H9 (cell line): ENCODE data around the gene USP13. TPM values are rescaled to one million over a fixed set of nuclear protein-coding genes. Genes with fewer than 3 reads are reported as not detected.

Experiments
- DNase-seq: peaks from one replicate; pipeline ENCODE4 v3.0.0-alpha.2; 2017
- H2AFZ ChIP-seq: one replicate; pipeline ENCODE4 v1.6.1; 2013; ENCODE audit warnings: mild to moderate bottlenecking, low read length, control low read depth, moderate library complexity
- H2AK5ac ChIP-seq: 2 replicates; pipeline ENCODE4 v1.6.1; 2013; ENCODE audit warnings: low read length, control low read depth, mixed read lengths; ENCODE audit not compliant: insufficient read length
- H2BK120ac ChIP-seq: one replicate; pipeline ENCODE4 v1.6.1; 2013; ENCODE audit warnings: low read depth, mild to moderate bottlenecking, low read length, control low read depth, inconsistent platforms; ENCODE audit not compliant: poor library complexity, severe bottlenecking
- H2BK12ac ChIP-seq: 2 replicates; pipeline ENCODE4 v1.6.1; 2013; ENCODE audit warnings: low read length, control low read depth, mixed read lengths, low read depth; ENCODE audit not compliant: insufficient read length
- H2BK15ac ChIP-seq: 2 replicates; pipeline ENCODE4 v1.6.1; 2013; ENCODE audit warnings: low read depth, low read length, control low read depth
- H2BK20ac ChIP-seq: one replicate; pipeline ENCODE4 v1.6.1; 2013; ENCODE audit warnings: low read depth, mild to moderate bottlenecking, low read length, control low read depth, inconsistent platforms; ENCODE audit not compliant: poor library complexity, severe bottlenecking
- H2BK5ac ChIP-seq: 2 replicates; pipeline ENCODE4 v1.6.1; 2013; ENCODE audit warnings: low read length, control low read depth, mixed read lengths; ENCODE audit not compliant: insufficient read length
- H3K14ac ChIP-seq: 2 replicates; pipeline ENCODE4 v1.6.1; 2013; ENCODE audit warnings: low read length, control low read depth; ENCODE audit not compliant: insufficient read depth
- H3K18ac ChIP-seq: 2 replicates; pipeline ENCODE4 v1.6.1; 2013; ENCODE audit warnings: low read depth, mild to moderate bottlenecking, mixed read lengths, low read length, control low read depth; ENCODE audit not compliant: insufficient read length
- H3K23ac ChIP-seq: 2 replicates; pipeline ENCODE4 v1.6.1; 2013; ENCODE audit warnings: low read length, control low read depth, mixed read lengths, low read depth; ENCODE audit not compliant: insufficient read length
- H3K23me2 ChIP-seq: 2 replicates; pipeline ENCODE4 v1.6.1; 2013; ENCODE audit warnings: low read depth, mild to moderate bottlenecking, mixed read lengths, low read length, control low read depth; ENCODE audit not compliant: insufficient read length, poor library complexity, severe bottlenecking
- H3K27ac ChIP-seq: 2 replicates; pipeline ENCODE4 v1.5.1; 2013; ENCODE audit warnings: low read length, control low read depth, mixed read lengths, low read depth; ENCODE audit not compliant: insufficient read length
- H3K27me3 ChIP-seq: 2 replicates; pipeline ENCODE4 v1.6.1; 2013; ENCODE audit warnings: low read length, control low read depth, inconsistent platforms; ENCODE audit not compliant: insufficient read depth
- H3K4ac ChIP-seq: 2 replicates; pipeline ENCODE4 v1.6.1; 2013; ENCODE audit warnings: low read depth, mild to moderate bottlenecking, control low read depth, inconsistent platforms, low read length, moderate library complexity
- H3K4me1 ChIP-seq: 2 replicates; pipeline ENCODE4 v1.6.1; 2013; ENCODE audit warnings: low read length, control low read depth, inconsistent platforms; ENCODE audit not compliant: insufficient read depth
- H3K4me2 ChIP-seq: 2 replicates; pipeline ENCODE4 v1.6.1; 2013; ENCODE audit warnings: low read length, control low read depth, mixed read lengths; ENCODE audit not compliant: insufficient read length, insufficient read depth
- H3K56ac ChIP-seq: 2 replicates; pipeline ENCODE4 v1.6.1; 2013; ENCODE audit warnings: low read depth, mild to moderate bottlenecking, mixed read lengths, low read length, control low read depth; ENCODE audit not compliant: insufficient read length
- H3K79me1 ChIP-seq: 2 replicates; pipeline ENCODE4 v1.6.1; 2013; ENCODE audit warnings: low read depth, mild to moderate bottlenecking, moderate library complexity, low read length, control low read depth, inconsistent platforms; ENCODE audit not compliant: insufficient read depth, poor library complexity, severe bottlenecking
- H3K79me2 ChIP-seq: 2 replicates; pipeline ENCODE4 v1.6.1; 2013; ENCODE audit warnings: low read length, control low read depth, inconsistent platforms; ENCODE audit not compliant: insufficient read depth
- H3K9ac ChIP-seq: 2 replicates; pipeline ENCODE4 v1.6.1; 2013; ENCODE audit warnings: low read length, control low read depth, mixed read lengths; ENCODE audit not compliant: insufficient read length; ENCODE audit errors: extremely low read depth
- H3K9me3 ChIP-seq: one replicate; pipeline ENCODE4 v1.6.1; 2013; ENCODE audit warnings: low read depth, low read length, inconsistent platforms; ENCODE audit not compliant: control insufficient read depth
- H3T11ph ChIP-seq: one replicate; pipeline ENCODE4 v1.6.1; 2013; ENCODE audit warnings: mild to moderate bottlenecking, low read length, control low read depth, inconsistent platforms
- H4K20me1 ChIP-seq: one replicate; pipeline ENCODE4 v1.6.1; 2013; ENCODE audit not compliant: control insufficient read depth, insufficient read length, insufficient read depth
- H4K5ac ChIP-seq: 2 replicates; pipeline ENCODE4 v1.6.1; 2013; ENCODE audit warnings: low read depth, mild to moderate bottlenecking, mixed read lengths, low read length, control low read depth; ENCODE audit not compliant: insufficient read length
- H4K8ac ChIP-seq: replicated peaks from 2 replicates; pipeline ENCODE4 v1.6.1; 2013; ENCODE audit warnings: low read length, control low read depth, mixed read lengths, low read depth; ENCODE audit not compliant: insufficient read length
- H4K91ac ChIP-seq: 2 replicates; pipeline ENCODE4 v1.6.1; 2013; ENCODE audit warnings: low read depth, mild to moderate bottlenecking, moderate library complexity, mixed read lengths, low read length, control low read depth; ENCODE audit not compliant: insufficient read length
- H3K27ac Mint-ChIP-seq, 3 experiments: 2 replicates in 2 of 3; 3 replicates in 1 of 3; pipeline ENCODE4 v1.8.0; 2020 to 2021; ENCODE audit warnings: mixed read lengths in 3 of 3, mild to moderate bottlenecking in 1 of 3, moderate library complexity in 1 of 3
- H3K27me3 Mint-ChIP-seq: 2 replicates; pipeline ENCODE4 v1.8.0; 2021; ENCODE audit warnings: low read depth, mild to moderate bottlenecking, moderate library complexity, mixed read lengths
- H3K36me3 Mint-ChIP-seq, 3 experiments: 2 replicates in 2 of 3; 3 replicates in 1 of 3; pipeline ENCODE4 v1.8.0; 2020 to 2021; ENCODE audit warnings: low read depth in 3 of 3, mixed read lengths in 3 of 3; ENCODE audit not compliant: insufficient read depth in 1 of 3
- H3K4me1 Mint-ChIP-seq, 2 experiments: 2 replicates each; pipeline ENCODE4 v1.8.0; 2020; ENCODE audit warnings: mixed read lengths in 2 of 2
- H3K4me3 Mint-ChIP-seq, 2 experiments: 2 replicates in 1 of 2; 3 replicates in 1 of 2; pipeline ENCODE4 v1.8.0; 2020 to 2021; ENCODE audit warnings: mild to moderate bottlenecking in 2 of 2, mixed read lengths in 2 of 2, moderate library complexity in 1 of 2
- H3K9me3 Mint-ChIP-seq, 2 experiments: 2 replicates in 1 of 2; 3 replicates in 1 of 2; pipeline ENCODE4 v1.8.0; 2020; ENCODE audit warnings: mild to moderate bottlenecking in 2 of 2, mixed read lengths in 2 of 2, moderate library complexity in 1 of 2
- CTCF ChIP-seq: fragments of 200-600 bp; sonication (generic); conservative IDR thresholded peaks from 3 replicates; pipeline ENCODE4 v1.8.0; 2021; ENCODE audit warnings: antibody characterized with exemption, mild to moderate bottlenecking
- WGBS: extraction: QIAGEN DNeasy Blood & Tissue Kit; methylation state at CpG from one replicate; pipeline ENCODE4 v1.1.7; 2013; ENCODE audit warnings: missing lambda C conversion rate, low lambda C conversion rate, mixed read lengths; ENCODE audit not compliant: insufficient read length; ENCODE audit errors: extremely low coverage; 5-methylcytosine and 5-hydroxymethylcytosine counted together
- total RNA-seq: library from RNA; stranded (reverse); gene quantifications from 2 replicates; pipeline ENCODE4 v1.2.1, GENCODE V29; 2021

The USP13 gene
- total RNA-seq, 1 experiment from 2014 or later = 26.7 TPM

- no peak overlapping the region for H3K23ac ChIP-seq
- H3K79me2 ChIP-seq = no peaks in the 10 kb centered on the region
- no peak for TF ChIP-seq CTCF
- no peak overlapping the region for H4K5ac ChIP-seq
- H2AK5ac ChIP-seq = no peak overlapping the region
- Mint-ChIP-seq H3K4me3 (no peak overlapping the region), H3K9me3 (no peaks in the 10 kb centered on the region), H3K4me1 (peaks cover 43 to 46% of the 10 kb centered on the region in 2 experiments), H3K27ac (peak overlapping the region in 1 of 3 experiments; percentile 13; a peak in 1 of 7 replicates), H3K36me3 (peaks cover 2 to 17% (median 10%) of the 10 kb centered on the region in 3 experiments), H3K27me3 (no peaks in the 10 kb centered on the region; the same call in 1 of the 2 replicates)
- H3K56ac ChIP-seq = no peak overlapping the region
- no CpG with 5 or more reads among the region's 2 CpGs for WGBS
- H2AFZ ChIP-seq = no peak overlapping the region
- no peaks in the 10 kb centered on the region for H3K9me3 ChIP-seq
- H4K20me1 ChIP-seq = no peaks in the 10 kb centered on the region
- H4K91ac ChIP-seq = no peak overlapping the region
- H2BK20ac ChIP-seq = no peak overlapping the region
- 0 out of 2 replicates have a peak, but pooled peaks cover 3% of the 10 kb centered on the region for H3K4me1 ChIP-seq
- no peak overlapping the region for H2BK15ac ChIP-seq
- H2BK120ac ChIP-seq = no peak overlapping the region
- no peak overlapping the region for H3K14ac ChIP-seq
- no peak overlapping the region for H2BK5ac ChIP-seq
- H2BK12ac ChIP-seq = no peak overlapping the region
- no peak overlapping the region for H3K9ac ChIP-seq
- H3K23me2 ChIP-seq = no peaks in the 10 kb centered on the region
- no peak overlapping the region for H3K18ac ChIP-seq
- H3K4me2 ChIP-seq = no peak overlapping the region
- H4K8ac ChIP-seq = no peak overlapping the region
- no peaks in the 10 kb centered on the region for H3K79me1 ChIP-seq
- H3K4ac ChIP-seq = no peak overlapping the region
- no peak overlapping the region for H3T11ph ChIP-seq
- H3K27ac ChIP-seq = no peak overlapping the region
- DNase-seq = no peak
- no peaks in the 10 kb centered on the region for H3K27me3 ChIP-seq
These were observed 45.0 kb downstream of the USP13 start for GRCh38 chr3:179697736-179698332.
